HepG2 (cell line): ENCODE results near the gene CCL19. TPM values are rescaled to one million over a fixed set of nuclear protein-coding genes. Genes with fewer than 3 reads are reported as not detected.

ENCODE experiments used
- ATF5 ChIP-seq: sonication (generic); formaldehyde crosslinking; IDR thresholded peaks from 2 replicates; pipeline ENCODE4 v1.4.0; 2020; ENCODE audit warnings: mild to moderate bottlenecking, low read depth, missing genetic modification reagents
- FOXM1 ChIP-seq: sonication (generic); formaldehyde crosslinking; IDR thresholded peaks from 2 replicates; pipeline ENCODE4 v1.5.0; 2020; ENCODE audit warnings: missing genetic modification reagents
- FOXP1 ChIP-seq, 2 experiments: fragments of 450-650 bp in 1 of 2; IDR thresholded peaks; 2 replicates each; pipeline ENCODE4 v1.6.1; 2017 to 2018; ENCODE audit warnings: antibody characterized with exemption in 1 of 2
- HDAC2 ChIP-seq: sonication (generic); formaldehyde crosslinking; IDR thresholded peaks from 2 replicates; pipeline ENCODE4 v1.4.0; 2020; ENCODE audit warnings: missing genetic modification reagents
- IRF2 ChIP-seq: IDR thresholded peaks from 2 replicates; pipeline ENCODE4 v1.6.1; 2018; ENCODE audit warnings: missing genetic modification reagents, missing compliant biosample characterization
- SKI ChIP-seq: fragments of 450-650 bp; IDR thresholded peaks from one replicate; pipeline ENCODE4 v1.6.1; 2018; ENCODE audit warnings: mild to moderate bottlenecking; ENCODE audit not compliant: partially characterized antibody
- SP1 ChIP-seq, 2 experiments: fragments of 450-650 bp in 1 of 2; sonication (generic) in 1 of 2; formaldehyde crosslinking in 1 of 2; IDR thresholded peaks; 2 replicates each; pipeline versions ENCODE4 v1.4.0 to v1.6.1; 2016 to 2020; ENCODE audit warnings: missing genetic modification reagents in 1 of 2
- SPEN ChIP-seq: sonication (generic); formaldehyde crosslinking; IDR thresholded peaks from 2 replicates; pipeline ENCODE4 v1.5.1; 2020; ENCODE audit warnings: low read depth, mild to moderate bottlenecking, missing genetic modification reagents
- SRSF1 ChIP-seq: fragments of 200-400 bp; formaldehyde crosslinking; optimal IDR thresholded peaks from 2 replicates; pipeline ENCODE3; 2017; ENCODE audit warnings: mild to moderate bottlenecking, low read depth, low read length, moderate library complexity
- TBX2 ChIP-seq: sonication (generic); formaldehyde crosslinking; IDR thresholded peaks from 2 replicates; pipeline ENCODE4 v1.5.0; 2020; ENCODE audit warnings: missing genetic modification reagents, mild to moderate bottlenecking, borderline replicate concordance
- TCF7 ChIP-seq: sonication (generic); IDR thresholded peaks from 2 replicates; pipeline ENCODE4 v1.6.1; 2016; ENCODE audit warnings: antibody characterized with exemption, low read depth
- ZNF263 ChIP-seq: sonication (generic); formaldehyde crosslinking; IDR thresholded peaks from 2 replicates; pipeline ENCODE4 v1.4.0; 2020; ENCODE audit warnings: missing genetic modification reagents
- ZNF331 ChIP-seq: sonication (generic); formaldehyde crosslinking; IDR thresholded peaks from 2 replicates; pipeline ENCODE4 v1.4.0; 2020; ENCODE audit warnings: missing genetic modification reagents
- ZNF646 ChIP-seq: sonication (generic); formaldehyde crosslinking; IDR thresholded peaks from 2 replicates; pipeline ENCODE4 v1.9.0; 2021; ENCODE audit warnings: mild to moderate bottlenecking, missing genetic modification reagents
- ZNF710 ChIP-seq: sonication (generic); formaldehyde crosslinking; IDR thresholded peaks from 2 replicates; pipeline ENCODE4 v1.5.0; 2020; ENCODE audit warnings: mild to moderate bottlenecking, missing genetic modification reagents, borderline replicate concordance
- ZNF776 ChIP-seq: sonication (generic); formaldehyde crosslinking; IDR thresholded peaks from 2 replicates; pipeline ENCODE4 v1.4.0; 2020; ENCODE audit warnings: mild to moderate bottlenecking, missing genetic modification reagents
- ZSCAN20 ChIP-seq: sonication (generic); formaldehyde crosslinking; IDR thresholded peaks from 2 replicates; pipeline ENCODE4 v1.4.0; 2020; ENCODE audit warnings: missing genetic modification reagents, mild to moderate bottlenecking, borderline replicate concordance
- polyA plus RNA-seq, 8 experiments: library from polyadenylated mRNA; depleted of rRNA in 3 of 8; stranded (reverse) in 7 of 8; unstranded in 1 of 8; fragments of >200 nt; fragmentation: Illumina TruSeq in 4 of 8; extraction: Trizol in 4 of 8; gene quantifications; 2 replicates each; pipeline versions ENCODE4 v1.2.1 to v1.2.3, GENCODE V29; 2011 to 2016; ENCODE audit warnings: low read depth in 4 of 8, missing spikeins in 1 of 8, mixed read lengths in 1 of 8; ENCODE audit not compliant: insufficient read depth in 1 of 8
- total RNA-seq, 5 experiments: library from RNA; depleted of rRNA; stranded (reverse); fragments of >200 nt; fragmentation: Illumina TruSeq; extraction: Trizol; gene quantifications; 2 replicates each; pipeline ENCODE4 v1.2.3, GENCODE V29; 2016; ENCODE audit warnings: low read depth in 1 of 5

Gene CCL19
- total and polyA plus RNA-seq, 2 of the 13 experiments (the other 11 are each of a cell fraction or from before 2014, with no cell fraction given): not detected

- no peak for TF ChIP-seq ATF5 (CRISPR knock-in tag)
- peak; percentile 62; the same call in 1 of the 2 replicates for TF ChIP-seq HDAC2
- TF ChIP-seq ZNF263 (CRISPR knock-in tag): peak; percentile 63; the same call in 1 of the 2 replicates
- TF ChIP-seq ZNF646: peak; percentile 60; the same call in 1 of the 2 replicates
- no peak for TF ChIP-seq FOXM1
- TF ChIP-seq FOXP1 (IDR thresholded peaks at IDR 0.05): no peak
- 0 out of 2 replicates have a peak, but pooled peaks have one; percentile 13 for TF ChIP-seq FOXP1 (CRISPR knock-in tag; IDR thresholded peaks at IDR 0.05)
- peak; percentile 49 for TF ChIP-seq ZNF710 (CRISPR knock-in tag)
- TF ChIP-seq TCF7: peak; percentile 53
- TF ChIP-seq SP1 (IDR thresholded peaks at IDR 0.05): no peak
- peak; percentile 62 for TF ChIP-seq SP1 (CRISPR knock-in tag; IDR thresholded peaks at IDR 0.05)
- no peak for TF ChIP-seq ZSCAN20
- TF ChIP-seq SRSF1: peak; percentile 64
- peak; percentile 77; the same call in 1 of the 2 replicates for TF ChIP-seq TBX2 (CRISPR knock-in tag)
- TF ChIP-seq SKI: peak; percentile 19
- TF ChIP-seq IRF2 (CRISPR knock-in tag): peak; percentile 57
- TF ChIP-seq ZNF776 (CRISPR knock-in tag): peak; percentile 81
- peak; percentile 63; the same call in 1 of the 2 replicates for TF ChIP-seq SPEN (CRISPR knock-in tag)
- peak; percentile 53 for TF ChIP-seq ZNF331
These were observed 44.6 kb downstream of the CCL19 start, which contains the start of gene GALT (continued) for GRCh38 chr9:34646211-34647083.
